T-helper 22 cell (primary cell): ENCODE data around the gene VPS11.

Experiments used
- DNase-seq: peaks from one replicate; pipeline ENCODE4 v3.0.0-alpha.2; 2020; ENCODE audit warnings: low read depth

Gene VPS11

GRCh38 chr11:119081682-119082260 is 14.2 kb downstream of the VPS11 start:
- DNase-seq = no peak

GRCh38 chr11:119084663-119085436 is 17.2 kb downstream of the VPS11 start, which contains the start of gene HMBS:
Gene HMBS, plus strand, starts transcription at chr11:119084881. Its CDS starts 153 bp downstream, at chr11:119085034.
- DNase-seq = peak; percentile 88

GRCh38 chr11:119085437-119085847 is 17.8 kb downstream of the VPS11 start:
- DNase-seq = no peak

- DNase-seq = no peak
Measured at GRCh38 chr11:119087123-119087522, 19.5 kb downstream of the VPS11 start.

GRCh38 chr11:119087747-119088241 is 20.2 kb downstream of the VPS11 start:
- no peak for DNase-seq

GRCh38 chr11:119088406-119088805 is 20.8 kb downstream of the VPS11 start:
- no peak for DNase-seq

- no peak for DNase-seq
Measured at GRCh38 chr11:119089319-119089718, 21.7 kb downstream of the VPS11 start.

GRCh38 chr11:119091178-119091577 is 23.6 kb downstream of the VPS11 start:
- no peak for DNase-seq

- no peak for DNase-seq
Measured at GRCh38 chr11:119091966-119092879, 24.6 kb downstream of the VPS11 start.

- no peak for DNase-seq
Measured at GRCh38 chr11:119092880-119093842, 25.5 kb downstream of the VPS11 start.

- DNase-seq = no peak
Measured at GRCh38 chr11:119093942-119094815, 26.6 kb downstream of the VPS11 start.

- DNase-seq = no peak
Measured at GRCh38 chr11:119094816-119095065, 27.1 kb downstream of the VPS11 start.

- peak; percentile 99 for DNase-seq
Measured at GRCh38 chr11:119095066-119095880, 27.7 kb downstream of the VPS11 start.

GRCh38 chr11:119099711-119100110 is 32.1 kb downstream of the VPS11 start:
- no peak for DNase-seq

GRCh38 chr11:119100246-119100970 is 32.8 kb downstream of the VPS11 start:
- no peak for DNase-seq

- no peak for DNase-seq
Measured at GRCh38 chr11:119100994-119101758, 33.6 kb downstream of the VPS11 start.

- DNase-seq = peak; percentile 72
Measured at GRCh38 chr11:119101759-119102423, 34.3 kb downstream of the VPS11 start, which contains the start of gene DPAGT1. Gene DPAGT1, minus strand, starts transcription at chr11:119101853. Its CDS starts 198 bp downstream, at chr11:119101655.
